ENCODE results near the gene TGFB2.

TGFB2 gene

GRCh38 chr1:218431476-218431875 lies 86.3 kb downstream of the TGFB2 start:
- DNase-seq: no peak

GRCh38 chr1:218433744-218434143 lies 88.6 kb downstream of the TGFB2 start:
- DNase-seq: no peak

- DNase-seq: no peak
Observed at GRCh38 chr1:218435528-218435927, 90.4 kb downstream of the TGFB2 start.

GRCh38 chr1:218436346-218436745 lies 91.2 kb downstream of the TGFB2 start:
- no peak for DNase-seq

- DNase-seq: no peak
Observed at GRCh38 chr1:218436997-218437396, 91.9 kb downstream of the TGFB2 start.

- no peak for DNase-seq
Observed at GRCh38 chr1:218439541-218440295, 94.6 kb downstream of the TGFB2 start.

- DNase-seq: no peak
Observed at GRCh38 chr1:218443255-218443654, 98.1 kb downstream of the TGFB2 start.

- DNase-seq: no peak
Observed at GRCh38 chr1:218444173-218444572, 99.0 kb downstream of the TGFB2 start.

GRCh38 chr1:218444588-218444987 lies 99.5 kb downstream of the TGFB2 start:
- no peak for DNase-seq

- DNase-seq: no peak
Observed at GRCh38 chr1:218447010-218447689, 102.0 kb downstream of the TGFB2 start.

- no peak for DNase-seq
Observed at GRCh38 chr1:218451415-218451814, 106.3 kb downstream of the TGFB2 start.

GRCh38 chr1:218454700-218455282 lies 109.7 kb downstream of the TGFB2 start:
- no peak for DNase-seq

- no peak for DNase-seq
Observed at GRCh38 chr1:218456444-218456843, 111.3 kb downstream of the TGFB2 start.

- no peak for DNase-seq
Observed at GRCh38 chr1:218459450-218459849, 114.3 kb downstream of the TGFB2 start.

- no peak for DNase-seq
Observed at GRCh38 chr1:218459878-218460711, 115.0 kb downstream of the TGFB2 start.

- DNase-seq: no peak
Observed at GRCh38 chr1:218461351-218461750, 116.2 kb downstream of the TGFB2 start.

- no peak for DNase-seq
Observed at GRCh38 chr1:218462116-218462515, 117.0 kb downstream of the TGFB2 start.

GRCh38 chr1:218462587-218462986 lies 117.5 kb downstream of the TGFB2 start:
- DNase-seq: no peak

- no peak for DNase-seq
Observed at GRCh38 chr1:218463194-218464156, 118.3 kb downstream of the TGFB2 start.

- DNase-seq: no peak
Observed at GRCh38 chr1:218464871-218465270, 119.7 kb downstream of the TGFB2 start.

- no peak for DNase-seq
Observed at GRCh38 chr1:218466341-218467010, 121.3 kb downstream of the TGFB2 start.

Data from CD4-positive, alpha-beta T cell treated with Interleukin-21 for 1 hour (primary cell).